ENCODE measurements around the gene GBP7.

GBP7 gene

GRCh38 chr1:89112871-89113613 is 62.8 kb downstream of the GBP7 start:
- DNase-seq: no peak

GRCh38 chr1:89104687-89105086 is 71.1 kb downstream of the GBP7 start:
- no peak for DNase-seq

GRCh38 chr1:89104147-89104546 is 71.7 kb downstream of the GBP7 start:
- DNase-seq: no peak

GRCh38 chr1:89102021-89102420 is 73.8 kb downstream of the GBP7 start:
- DNase-seq: no peak

GRCh38 chr1:89100412-89100811 is 75.4 kb downstream of the GBP7 start:
- no peak for DNase-seq

GRCh38 chr1:89098857-89099256 is 76.9 kb downstream of the GBP7 start:
- no peak for DNase-seq

- DNase-seq: no peak
Observed at GRCh38 chr1:89095737-89096136, 80.1 kb downstream of the GBP7 start.

GRCh38 chr1:89089962-89090361 is 85.8 kb downstream of the GBP7 start:
- no peak for DNase-seq

- DNase-seq: no peak
Observed at GRCh38 chr1:89088572-89088971, 87.2 kb downstream of the GBP7 start.

- no peak for DNase-seq
Observed at GRCh38 chr1:89087241-89087640, 88.6 kb downstream of the GBP7 start.

- no peak for DNase-seq
Observed at GRCh38 chr1:89085781-89086180, 90.0 kb downstream of the GBP7 start.
